Cerebellar cortex (tissue), 1 donor: ENCODE data around the gene GTF2A1L.
"Not testable (repeated sequence)": the region's sequence is repeated elsewhere in the genome, so short reads cannot be mapped to it uniquely, and the experiment has no call there.

Source experiments
- DNase-seq: peaks from one replicate; pipeline ENCODE4 v3.0.0-alpha.2; 2015; ENCODE audit warnings: low spot score

The GTF2A1L gene

GRCh38 chr2:48617618-48618017, at the start of gene GTF2A1L:
Gene GTF2A1L, plus strand, starts transcription at chr2:48617856. Its CDS starts 19 bp downstream, at chr2:48617875.
- no peak for DNase-seq

- no peak for DNase-seq
Observed at GRCh38 chr2:48568547-48568946, 49.1 kb upstream of the GTF2A1L start.

- no peak for DNase-seq
Observed at GRCh38 chr2:48569433-48569832, 48.2 kb upstream of the GTF2A1L start.

GRCh38 chr2:48572816-48573215, 44.8 kb upstream of the GTF2A1L start:
- DNase-seq: no peak

- no peak for DNase-seq
Observed at GRCh38 chr2:48574353-48575287, 43.0 kb upstream of the GTF2A1L start.

- DNase-seq: no peak
Observed at GRCh38 chr2:48578313-48578712, 39.3 kb upstream of the GTF2A1L start.

GRCh38 chr2:48583961-48584360, 33.7 kb upstream of the GTF2A1L start:
- no peak for DNase-seq

GRCh38 chr2:48584551-48584950, 33.1 kb upstream of the GTF2A1L start:
- no peak for DNase-seq

- no peak for DNase-seq
Observed at GRCh38 chr2:48586433-48586832, 31.2 kb upstream of the GTF2A1L start.

GRCh38 chr2:48587560-48587959, 30.1 kb upstream of the GTF2A1L start:
- DNase-seq: no peak

GRCh38 chr2:48587961-48588360, 29.7 kb upstream of the GTF2A1L start:
- no peak for DNase-seq

- DNase-seq: no peak
Observed at GRCh38 chr2:48588745-48589144, 28.9 kb upstream of the GTF2A1L start.

- peak; percentile 51 for DNase-seq
Observed at GRCh38 chr2:48589170-48589767, 28.4 kb upstream of the GTF2A1L start.

- no peak for DNase-seq
Observed at GRCh38 chr2:48590017-48590416, 27.6 kb upstream of the GTF2A1L start.

GRCh38 chr2:48592067-48592466, 25.6 kb upstream of the GTF2A1L start:
- no peak for DNase-seq

- not testable (repeated sequence) for DNase-seq
Observed at GRCh38 chr2:48596751-48597150, 20.9 kb upstream of the GTF2A1L start.

- DNase-seq: no peak
Observed at GRCh38 chr2:48597492-48597891, 20.2 kb upstream of the GTF2A1L start.

- peak; percentile 57 for DNase-seq
Observed at GRCh38 chr2:48600204-48600813, 17.3 kb upstream of the GTF2A1L start.

GRCh38 chr2:48600917-48601316, 16.7 kb upstream of the GTF2A1L start:
- DNase-seq: no peak

GRCh38 chr2:48601349-48601748, 16.3 kb upstream of the GTF2A1L start:
- peak; percentile 5 for DNase-seq

GRCh38 chr2:48605482-48606175, 12.0 kb upstream of the GTF2A1L start:
- no peak for DNase-seq

GRCh38 chr2:48607307-48608014, 10.2 kb upstream of the GTF2A1L start:
- no peak for DNase-seq
